Keratinocyte (primary cell): ENCODE results near the gene SLC25A30. TPM values are rescaled to one million over a fixed set of nuclear protein-coding genes. Genes with fewer than 3 reads are reported as not detected.

Experiments used
- DNase-seq: peaks from one replicate; pipeline ENCODE4 v3.0.0-alpha.2; 2011; ENCODE audit warnings: low read depth, missing footprints, low spot score
- FAIRE-seq: peaks from 2 replicates; lab custom pipeline; 2011; peaks lifted over from hg19 to GRCh38; lab: Jason Lieb, UNC
- H2AFZ ChIP-seq: 2 replicates; pipeline ENCODE4 v1.6.0; 2012; ENCODE audit warnings: low read length, control low read depth, inconsistent platforms; ENCODE audit not compliant: control insufficient read depth
- H3K27ac ChIP-seq: 2 replicates; pipeline ENCODE4 v1.5.1; 2011; ENCODE audit warnings: low read length; ENCODE audit not compliant: control insufficient read depth, insufficient read depth
- H3K27me3 ChIP-seq: 3 replicates; pipeline ENCODE4 v1.6.0; 2011; ENCODE audit warnings: low read length; ENCODE audit not compliant: control insufficient read depth, insufficient read depth; ENCODE audit errors: extremely low read depth
- H3K36me3 ChIP-seq, 2 experiments: 2 replicates in 1 of 2; 3 replicates in 1 of 2; pipeline ENCODE4 v1.5.1; 2011; ENCODE audit warnings: low read length in 2 of 2, mild to moderate bottlenecking in 1 of 2; ENCODE audit not compliant: control insufficient read depth in 2 of 2, insufficient read depth in 2 of 2; ENCODE audit errors: extremely low read depth in 1 of 2
- H3K4me1 ChIP-seq: 3 replicates; pipeline ENCODE4 v1.5.1; 2011; ENCODE audit warnings: low read length; ENCODE audit not compliant: control insufficient read depth, insufficient read depth; ENCODE audit errors: extremely low read depth
- H3K4me2 ChIP-seq: 3 replicates; pipeline ENCODE4 v1.6.0; 2011; ENCODE audit warnings: low read depth, low read length; ENCODE audit not compliant: control insufficient read depth, insufficient read depth; ENCODE audit errors: extremely low read depth
- H3K4me3 ChIP-seq, 3 experiments: fragments of 200-600 bp in 1 of 3; sonication (generic) in 1 of 3; 2 replicates in 2 of 3; 3 replicates in 1 of 3; pipeline ENCODE4 v1.5.1; 2011 to 2016; ENCODE audit warnings: low read length in 3 of 3, mild to moderate bottlenecking in 3 of 3, control low read depth in 2 of 3, inconsistent platforms in 1 of 3, low read depth in 1 of 3, mixed read lengths in 1 of 3, mixed run types in 1 of 3, moderate library complexity in 1 of 3; ENCODE audit not compliant: control insufficient read depth in 2 of 3, insufficient read depth in 2 of 3; ENCODE audit errors: extremely low read depth in 1 of 3
- H3K79me2 ChIP-seq: 2 replicates; pipeline ENCODE4 v1.6.0; 2012; ENCODE audit warnings: low read length; ENCODE audit not compliant: control insufficient read depth, insufficient read depth
- H3K9ac ChIP-seq: 3 replicates; pipeline ENCODE4 v1.6.0; 2011; ENCODE audit warnings: low read length; ENCODE audit not compliant: control insufficient read depth, insufficient read depth; ENCODE audit errors: extremely low read depth
- H3K9me1 ChIP-seq: 3 replicates; pipeline ENCODE4 v1.6.0; 2011; ENCODE audit warnings: low read length; ENCODE audit not compliant: control insufficient read depth, insufficient read depth; ENCODE audit errors: extremely low read depth
- H3K9me3 ChIP-seq: 2 replicates; pipeline ENCODE4 v1.5.1; 2012; ENCODE audit warnings: low read depth, low read length; ENCODE audit not compliant: control insufficient read depth
- H4K20me1 ChIP-seq: 3 replicates; pipeline ENCODE4 v1.6.0; 2011; ENCODE audit warnings: low read length; ENCODE audit not compliant: control insufficient read depth, insufficient read depth; ENCODE audit errors: extremely low read depth
- CTCF ChIP-seq, 3 experiments: IDR thresholded peaks in 1 of 3; conservative IDR thresholded peaks in 1 of 3; optimal IDR thresholded peaks in 1 of 3; 2 replicates in 2 of 3; 3 replicates in 1 of 3; pipeline versions ENCODE3 to v1.5.1; 2011; ENCODE audit warnings: low read length in 3 of 3, mild to moderate bottlenecking in 3 of 3, moderate library complexity in 2 of 3, control low read depth in 1 of 3, inconsistent platforms in 1 of 3; ENCODE audit not compliant: insufficient read depth in 2 of 3; ENCODE audit errors: extremely low read depth in 1 of 3
- EZH2 ChIP-seq: IDR thresholded peaks from one replicate; pipeline ENCODE4 v1.6.1; 2012; ENCODE audit warnings: inconsistent platforms, mild to moderate bottlenecking, low read length, moderate library complexity
- dilution Hi-C: fragments of 300-500 bp; cut with MboI; formaldehyde crosslinking; loops from one replicate; pipeline ENCODE4 v1.7.0; 2020; ENCODE audit warnings: low sequenced_read_pairs; ENCODE audit not compliant: extremely low pct_ligation_motif_present
- polyA plus RNA-seq, 5 experiments: library from polyadenylated mRNA; depleted of rRNA in 3 of 5; stranded (reverse) in 3 of 5; stranded (forward) in 1 of 5; unstranded in 1 of 5; fragments of >200 nt; gene quantifications; 1 replicate in 1 of 5; 2 replicates in 3 of 5; 3 replicates in 1 of 5; pipeline versions ENCODE4 v1.2.1 to v1.2.3, GENCODE V29; 2011 to 2012; ENCODE audit warnings: missing spikeins in 2 of 5, low read depth in 1 of 5, low replicate concordance in 1 of 5

The SLC25A30 gene
- polyA plus RNA-seq, 1 donor (not counting 4 experiments of a cell fraction or from before 2014, with no cell fraction given), result 24.5 TPM

GRCh38 chr13:45352031-45352430 is 66.1 kb downstream of the SLC25A30 start:
- Histone ChIP-seq H3K36me3 (peaks cover 12 to 26% of the 10 kb centered on the region in 2 experiments), H3K27me3 (no peaks in the 10 kb centered on the region), H3K27ac (peak overlapping the region; percentile 68), H4K20me1 (no peaks in the 10 kb centered on the region), H3K4me2 (peak overlapping the region; percentile 49), H3K9me3 (no peaks in the 10 kb centered on the region), H3K79me2 (no peaks in the 10 kb centered on the region), H3K4me3 (no peak overlapping the region), H3K9ac (no peak overlapping the region), H3K4me1 (peaks cover 3% of the 10 kb centered on the region), H2AFZ (no peak overlapping the region), H3K9me1 (no peaks in the 10 kb centered on the region)
- TF ChIP-seq EZH2 (no peak), CTCF (optimal IDR thresholded peaks at IDR 0.05 in 1 of 3, IDR thresholded peaks at IDR 0.05 in 1 of 3, conservative IDR thresholded peaks at IDR 0.05 in 1 of 3; ENCODE audit: extremely low read depth in 1 of 3, insufficient read depth in 2 of 3, low read length in 3 of 3) (no peak)
- FAIRE-seq (peak; percentile 41), DNase-seq (no peak)
- dilution Hi-C loops, result no loop called here

DNA sequence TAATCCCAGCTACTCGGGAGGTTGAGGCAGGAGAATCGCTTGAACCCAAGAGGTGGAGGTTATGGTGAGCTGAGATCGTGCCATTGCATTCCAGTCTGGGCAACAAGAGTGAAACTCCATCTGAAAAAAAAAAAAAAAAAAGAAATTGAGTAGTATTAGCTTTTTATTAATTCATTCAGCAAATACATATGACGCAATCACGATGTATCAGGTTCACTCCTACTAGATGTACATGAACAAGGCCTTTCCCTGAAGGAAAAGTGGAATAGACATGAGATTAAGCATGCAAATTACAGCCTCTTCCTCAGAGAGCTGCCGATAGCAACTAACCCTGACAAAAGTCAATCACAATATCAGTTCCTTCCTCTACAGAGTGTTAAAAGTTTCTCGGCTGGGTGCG is 68.0 kb downstream of the SLC25A30 start:
- FAIRE-seq (no peak), DNase-seq (no peak)
- Histone ChIP-seq H3K36me3 (peaks cover 12 to 18% of the 10 kb centered on the region in 2 experiments), H3K9me3 (no peaks in the 10 kb centered on the region), H3K4me3 (no peak overlapping the region), H3K4me1 (peaks cover 3% of the 10 kb centered on the region), H3K9me1 (no peaks in the 10 kb centered on the region), H3K4me2 (no peak overlapping the region), H3K79me2 (no peaks in the 10 kb centered on the region), H4K20me1 (no peaks in the 10 kb centered on the region), H2AFZ (no peak overlapping the region), H3K27me3 (no peaks in the 10 kb centered on the region), H3K27ac (no peak overlapping the region), H3K9ac (no peak overlapping the region)
- TF ChIP-seq EZH2 (no peak), CTCF (optimal IDR thresholded peaks at IDR 0.05 in 1 of 3, IDR thresholded peaks at IDR 0.05 in 1 of 3, conservative IDR thresholded peaks at IDR 0.05 in 1 of 3; ENCODE audit: extremely low read depth in 1 of 3, insufficient read depth in 2 of 3, low read length in 3 of 3) (no peak)
- dilution Hi-C loops, result no loop called here
